ENCODE data around the gene TMEM255B. TPM values are rescaled to one million over a fixed set of nuclear protein-coding genes. Genes with fewer than 3 reads are reported as not detected.

The TMEM255B gene
- total RNA-seq, 2 experiments from 2014 or later = 1.0 to 1.2 TPM

- peak overlapping the region; percentile 25 for H3K4me3 Mint-ChIP-seq
Observed at GRCh38 chr13:113742000-113742441, 17.0 kb upstream of the TMEM255B start.

GRCh38 chr13:113742445-113743120, 16.4 kb upstream of the TMEM255B start:
- peaks cover 30% of the 10 kb centered on the region for H3K4me1 ChIP-seq (ENCODE audit: insufficient read depth, low read length)
- POLR2A ChIA-PET = no interaction called here
- Mint-ChIP-seq H3K36me3 (ENCODE audit: low read depth) (no peaks in the 10 kb centered on the region), H3K27ac (peak overlapping the region; percentile 66), H3K9me3 (no peaks in the 10 kb centered on the region), H3K27me3 (peaks cover 41% of the 10 kb centered on the region), H3K4me1 (ENCODE audit: low read depth) (peaks cover 23% of the 10 kb centered on the region), H3K4me3 (peak overlapping the region; percentile 69)
- CTCF ChIA-PET = interaction anchor here (0.7 to 1.6 kb wide), 2 partner anchors 17 to 18 kb away, joined by 3 read pairs; partner anchors contain the start of gene TMEM255B
- H3K27me3 ChIP-seq (ENCODE audit: control insufficient read depth in 1 of 2, insufficient read depth in 2 of 2, low read length in 2 of 2) = peaks cover 12 to 29% of the 10 kb centered on the region in 2 experiments
- no peaks in the 10 kb centered on the region for H3K36me3 ChIP-seq (ENCODE audit: insufficient read depth, low read length)
- intact Hi-C loops (cut with DNase I, micrococcal nuclease) = no loop called here
- ATAC-seq (ENCODE audit: poor library complexity) (peak; percentile 59), DNase-seq (no peak)
- no peak for TF ChIP-seq CTCF (IDR thresholded peaks at IDR 0.05)
- no peak overlapping the region for H3K4me3 ChIP-seq (ENCODE audit: low read length)
- H3K9me3 ChIP-seq (ENCODE audit: control insufficient read depth in 1 of 2, insufficient read depth in 1 of 2, low read length in 2 of 2) = peaks cover 0 to 16% of the 10 kb centered on the region in 2 experiments
- H3K27ac ChIP-seq (ENCODE audit: low read depth in 1 of 2, low read length in 2 of 2) = no peak overlapping the region

More at GRCh38 chr13:113742000-113742441, 17.0 kb upstream of the TMEM255B start:
- Histone ChIP-seq H3K4me1 (ENCODE audit: insufficient read depth, low read length) (peaks cover 30% of the 10 kb centered on the region), H3K4me3 (ENCODE audit: low read length) (no peak overlapping the region), H3K36me3 (ENCODE audit: insufficient read depth, low read length) (no peaks in the 10 kb centered on the region), H3K9me3 (ENCODE audit: control insufficient read depth in 1 of 2, insufficient read depth in 1 of 2, low read length in 2 of 2) (peaks cover 0 to 16% of the 10 kb centered on the region in 2 experiments), H3K27me3 (ENCODE audit: control insufficient read depth in 1 of 2, insufficient read depth in 2 of 2, low read length in 2 of 2) (peaks cover 12 to 29% of the 10 kb centered on the region in 2 experiments), H3K27ac (ENCODE audit: low read depth in 1 of 2, low read length in 2 of 2) (no peak overlapping the region)
- TF ChIP-seq CTCF (IDR thresholded peaks at IDR 0.05) = no peak
- POLR2A ChIA-PET = interaction anchor here (1.3 kb wide), 1 partner anchor 9 kb away, joined by 4 read pairs; no protein-coding TSS in a partner anchor
- Mint-ChIP-seq H3K36me3 (ENCODE audit: low read depth) (no peaks in the 10 kb centered on the region), H3K4me1 (ENCODE audit: low read depth) (peaks cover 23% of the 10 kb centered on the region), H3K27me3 (peaks cover 41% of the 10 kb centered on the region), H3K27ac (peak overlapping the region; percentile 66), H3K9me3 (no peaks in the 10 kb centered on the region)
- intact Hi-C loops (cut with DNase I, micrococcal nuclease) = no loop called here
- CTCF ChIA-PET = interaction anchor here (1.6 kb wide), 1 partner anchor 17 kb away, joined by 3 read pairs; the partner anchor contains the start of gene TMEM255B
- DNase-seq (peak in 3 of 14 experiments; percentile 26 to 47 (median 44)), ATAC-seq (ENCODE audit: poor library complexity) (peak; percentile 30)

- ChIA-PET POLR2A (no interaction called here), CTCF (no interaction called here)
- H3K27ac Mint-ChIP-seq = no peak overlapping the region
- peaks cover 41% of the 10 kb centered on the region for H3K27me3 Mint-ChIP-seq
- H3K4me3 Mint-ChIP-seq = no peak overlapping the region
- intact Hi-C loops (cut with DNase I, micrococcal nuclease) = no loop called here
- H3K4me3 ChIP-seq (ENCODE audit: low read length) = no peak overlapping the region
- H3K36me3 Mint-ChIP-seq (ENCODE audit: low read depth) = no peaks in the 10 kb centered on the region
- peaks cover 30% of the 10 kb centered on the region for H3K4me1 ChIP-seq (ENCODE audit: insufficient read depth, low read length)
- no peaks in the 10 kb centered on the region for H3K36me3 ChIP-seq (ENCODE audit: insufficient read depth, low read length)
- TF ChIP-seq CTCF (IDR thresholded peaks at IDR 0.05) = no peak
- ATAC-seq (ENCODE audit: poor library complexity) (no peak), DNase-seq (no peak)
- peaks cover 12 to 29% of the 10 kb centered on the region in 2 experiments for H3K27me3 ChIP-seq (ENCODE audit: control insufficient read depth in 1 of 2, insufficient read depth in 2 of 2, low read length in 2 of 2)
- H3K9me3 ChIP-seq (ENCODE audit: control insufficient read depth in 1 of 2, insufficient read depth in 1 of 2, low read length in 2 of 2) = peaks cover 0 to 16% of the 10 kb centered on the region in 2 experiments
- H3K9me3 Mint-ChIP-seq = no peaks in the 10 kb centered on the region
- peaks cover 23% of the 10 kb centered on the region for H3K4me1 Mint-ChIP-seq (ENCODE audit: low read depth)
- H3K27ac ChIP-seq (ENCODE audit: low read depth in 1 of 2, low read length in 2 of 2) = no peak overlapping the region
Observed at GRCh38 chr13:113743366-113744195, 15.4 kb upstream of the TMEM255B start.

Measured in CD4-positive, alpha-beta T cell (primary cell).